Activated T-cell treated with anti-CD3 and anti-CD28 coated beads, Interleukin-2, amount 50 U/mL, for 1 hour (primary cell): ENCODE results near the gene MBTPS1.

Experiments used
- DNase-seq: peaks from one replicate; pipeline ENCODE4 v3.0.0-alpha.2; 2020

The MBTPS1 gene

DNA sequence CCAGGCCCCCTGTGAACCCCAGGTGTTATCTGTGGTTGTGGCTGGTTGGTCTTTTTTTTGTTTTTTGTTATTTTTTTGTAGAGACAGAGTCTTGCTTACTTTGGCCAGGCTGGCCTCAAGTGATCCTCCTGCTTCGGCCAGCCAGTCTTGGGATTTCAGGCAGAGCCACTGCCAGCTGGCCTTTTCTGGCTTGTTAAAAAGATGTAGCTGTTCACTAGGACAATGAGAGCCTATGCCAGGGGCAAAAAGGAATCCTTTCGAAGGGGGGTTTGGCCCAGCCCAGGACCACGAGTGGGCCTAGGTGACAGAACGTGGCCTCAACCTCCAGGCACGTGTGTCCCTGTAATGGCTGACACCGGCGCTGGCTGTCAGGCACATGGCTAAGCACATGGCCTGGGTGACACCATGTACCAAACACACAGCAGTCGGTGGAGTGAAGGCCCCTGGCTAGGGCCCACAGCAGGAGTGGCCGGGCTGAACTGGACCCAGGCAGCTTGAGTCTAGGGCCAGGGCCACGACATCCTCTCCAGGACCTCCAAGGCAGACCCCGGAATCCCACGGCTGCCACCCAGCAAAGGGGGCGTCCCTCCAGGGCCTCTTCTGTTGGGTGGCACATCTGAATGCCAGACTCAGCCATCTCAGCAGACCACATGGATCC, 67.2 kb downstream of the MBTPS1 start:
- DNase-seq, result no peak

DNA sequence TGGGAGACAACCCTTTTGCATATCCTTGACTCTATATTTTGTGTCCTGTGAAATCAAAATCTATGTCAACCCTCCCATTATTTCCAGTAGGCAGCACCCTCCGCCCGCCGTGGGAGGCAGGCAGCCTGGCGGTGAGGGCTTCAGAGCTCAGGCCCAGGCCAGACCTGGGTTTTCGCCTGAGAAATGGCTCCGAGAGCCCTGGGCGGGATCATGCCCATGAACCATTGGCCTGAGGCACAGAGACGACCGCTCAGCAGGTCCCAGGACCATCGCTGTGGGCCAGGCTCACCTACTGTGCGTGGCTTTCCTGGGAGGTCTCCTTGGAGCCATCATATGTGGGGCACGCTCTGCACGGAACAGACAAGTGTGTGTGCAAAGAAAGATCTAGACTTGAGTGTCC, 67.9 kb downstream of the MBTPS1 start:
- no peak for DNase-seq

DNA sequence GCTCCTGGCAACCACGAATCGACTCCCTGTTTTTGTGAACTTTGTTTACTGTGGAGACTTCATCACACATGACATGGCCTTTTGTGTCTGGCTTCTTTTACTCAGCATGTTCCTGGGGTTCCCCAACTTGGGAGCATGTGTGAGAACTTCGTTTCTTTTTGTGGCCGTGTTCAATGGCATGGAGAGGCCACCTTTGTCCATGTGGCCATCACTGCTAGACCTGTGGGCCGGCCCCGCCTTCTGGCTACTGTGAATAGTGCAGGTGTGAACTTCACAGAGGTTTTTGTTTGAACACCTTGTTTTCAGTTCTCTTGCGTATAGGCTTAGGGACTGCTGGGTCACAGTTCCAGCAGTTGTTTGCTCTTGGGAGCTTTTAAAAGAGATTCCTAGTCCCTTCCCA, 68.5 kb downstream of the MBTPS1 start:
- DNase-seq, result no peak

DNA sequence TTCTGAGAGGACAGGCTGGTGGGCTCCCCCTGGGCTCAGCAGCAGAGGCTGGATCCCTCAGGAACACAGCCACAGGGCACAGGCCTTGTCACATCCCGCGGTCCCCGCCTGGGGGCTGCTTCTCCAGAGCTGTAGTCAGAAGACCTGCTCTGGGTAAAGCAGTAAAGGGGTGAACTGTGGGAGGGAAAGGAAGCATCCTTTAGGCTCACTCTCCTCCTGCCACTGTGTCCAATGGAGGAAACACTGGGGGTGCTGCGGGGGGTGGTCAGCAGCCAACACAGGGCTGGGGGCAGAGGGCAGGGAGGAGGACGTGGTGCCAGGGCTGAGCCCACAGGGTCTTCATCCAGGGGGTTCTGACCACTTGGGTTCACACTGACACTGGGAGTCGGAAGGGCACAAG, 69.1 kb downstream of the MBTPS1 start:
- DNase-seq, result no peak

DNA sequence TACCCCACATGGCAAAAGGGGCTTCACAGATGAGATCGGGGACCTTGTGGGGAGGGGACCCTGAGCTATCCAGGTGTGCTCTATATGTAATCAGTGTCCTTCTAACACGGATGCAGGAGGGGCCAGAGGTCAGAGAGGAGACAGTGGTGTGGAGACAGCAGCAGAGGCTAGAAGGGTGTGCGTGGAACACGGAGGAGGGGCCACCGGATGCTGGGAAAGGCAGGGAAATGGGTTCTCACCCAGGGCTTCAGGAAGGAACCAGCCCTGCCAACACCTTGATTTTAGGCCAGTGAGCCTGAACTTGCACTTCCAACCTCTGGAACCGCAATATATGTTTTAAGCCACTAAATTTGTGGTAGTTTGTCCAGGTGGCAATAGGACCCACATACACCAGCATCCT, 69.5 kb downstream of the MBTPS1 start:
- DNase-seq, result no peak

DNA sequence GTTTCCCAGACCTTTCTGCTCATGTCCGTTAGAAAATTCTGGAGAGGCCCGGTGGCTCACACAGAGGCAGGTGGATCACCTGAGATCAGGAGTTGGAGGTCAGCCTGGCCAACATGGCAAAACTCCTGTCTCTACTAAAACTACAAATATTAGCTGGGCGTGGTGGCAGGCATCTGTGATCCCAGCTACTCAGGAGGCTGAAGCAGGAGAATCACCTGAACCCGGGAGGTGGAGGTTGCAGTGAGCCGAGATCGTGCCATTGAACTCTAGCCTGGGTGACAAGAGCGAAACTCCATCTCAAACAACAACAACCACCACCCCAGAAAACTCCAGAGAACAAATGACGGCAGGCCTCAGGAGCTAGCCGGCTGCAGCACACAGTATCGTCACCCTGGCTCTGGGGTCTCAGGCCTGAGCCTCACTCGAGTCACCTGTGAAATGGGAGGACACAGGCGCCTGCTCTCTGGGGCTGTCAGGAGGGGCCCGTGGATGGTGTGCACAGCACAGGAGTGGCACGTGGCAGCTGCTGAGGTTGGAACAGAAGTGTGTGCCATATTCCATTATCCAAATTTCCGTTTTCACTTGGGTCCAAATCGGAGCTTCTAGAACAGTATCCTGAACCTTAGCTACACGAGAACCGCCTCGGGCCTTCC, 70.8 kb downstream of the MBTPS1 start:
- DNase-seq, result no peak

DNA sequence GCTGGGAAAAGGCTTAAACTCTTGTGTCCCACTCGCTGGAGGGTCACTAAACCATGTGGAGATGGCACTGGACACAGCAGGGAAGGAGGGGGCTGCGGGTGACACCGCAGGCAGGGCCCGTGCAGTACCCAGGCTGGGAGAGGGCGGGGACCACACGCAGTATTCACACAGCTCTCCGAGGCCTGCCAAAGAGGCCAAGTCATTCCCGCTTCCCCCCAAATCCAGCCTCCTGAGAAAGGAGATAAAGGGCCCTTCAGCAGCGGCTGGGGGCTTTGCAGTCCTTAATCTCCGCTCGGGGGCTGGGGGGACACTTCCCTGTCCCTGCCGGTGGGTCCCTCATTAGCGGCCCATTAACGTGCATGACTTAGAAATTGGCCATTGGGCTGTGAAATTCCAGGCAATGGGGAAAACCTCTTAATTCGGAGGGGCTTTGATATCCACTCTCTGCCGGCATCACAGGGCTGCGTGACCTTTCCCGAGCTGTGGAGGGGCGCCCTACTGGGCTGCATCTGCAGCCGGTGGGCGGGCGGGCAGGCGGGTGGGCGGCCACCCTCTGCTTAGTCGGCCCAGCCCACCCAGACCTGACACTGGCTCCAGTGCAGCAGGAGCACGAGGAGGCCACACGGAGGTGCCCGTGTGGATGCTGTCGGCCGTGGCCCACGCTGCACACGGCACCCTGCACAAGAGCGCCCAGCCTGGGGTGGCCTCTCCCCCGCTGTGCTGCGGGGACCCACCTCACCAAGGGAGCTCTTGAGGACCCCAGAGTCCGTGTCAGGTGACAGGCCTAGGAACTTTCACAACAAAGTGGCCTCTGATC, 71.5 kb downstream of the MBTPS1 start:
- DNase-seq, result no peak

DNA sequence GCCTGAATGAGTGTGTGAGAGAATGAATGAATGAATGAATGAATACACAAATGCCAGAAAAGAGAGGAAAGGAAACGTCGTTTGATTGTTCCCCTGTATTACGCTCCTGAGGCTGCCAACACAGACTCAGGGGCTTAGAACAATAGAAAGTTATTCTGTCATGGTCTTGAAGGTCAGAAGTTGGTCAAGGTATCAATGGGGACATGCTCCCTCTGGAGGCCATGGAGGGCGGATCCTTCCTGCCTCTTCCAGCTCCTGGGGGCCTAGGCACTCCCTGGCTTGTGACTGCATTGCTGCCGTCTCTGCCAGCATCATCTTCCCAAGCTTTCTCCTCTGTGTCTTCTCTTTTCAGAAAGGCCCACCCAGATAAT, 72.6 kb downstream of the MBTPS1 start:
- no peak for DNase-seq

DNA sequence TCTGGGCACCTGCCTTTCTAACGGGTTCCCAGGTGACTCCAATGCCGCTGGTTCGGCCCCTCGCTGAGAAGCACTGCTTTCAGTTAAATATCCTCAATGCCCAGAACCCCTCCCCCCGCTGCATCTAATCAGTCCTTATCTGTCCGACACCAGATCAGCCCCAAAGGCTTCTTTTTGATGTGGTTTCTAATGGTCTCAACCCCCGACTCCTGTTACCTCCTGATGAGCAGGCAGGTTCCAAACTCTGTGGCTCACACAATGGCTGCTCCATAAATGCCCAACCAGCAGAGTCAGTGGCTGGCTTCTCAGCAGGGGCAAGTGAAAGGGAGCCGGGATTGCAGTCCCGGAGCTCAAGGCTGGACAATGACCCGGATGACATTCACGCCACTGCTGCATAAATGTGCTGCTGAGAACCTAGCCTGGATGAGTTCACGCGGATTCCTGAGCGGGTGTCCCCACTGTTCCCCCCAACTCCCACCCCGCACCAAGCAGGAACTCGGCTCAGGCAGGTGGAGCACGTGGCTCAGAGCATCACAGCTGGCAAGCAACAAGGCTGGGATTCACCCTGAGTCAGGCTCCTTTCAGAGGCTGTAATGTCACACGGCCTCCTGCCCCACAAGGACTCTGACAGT, 73.1 kb downstream of the MBTPS1 start:
- DNase-seq, result no peak

DNA sequence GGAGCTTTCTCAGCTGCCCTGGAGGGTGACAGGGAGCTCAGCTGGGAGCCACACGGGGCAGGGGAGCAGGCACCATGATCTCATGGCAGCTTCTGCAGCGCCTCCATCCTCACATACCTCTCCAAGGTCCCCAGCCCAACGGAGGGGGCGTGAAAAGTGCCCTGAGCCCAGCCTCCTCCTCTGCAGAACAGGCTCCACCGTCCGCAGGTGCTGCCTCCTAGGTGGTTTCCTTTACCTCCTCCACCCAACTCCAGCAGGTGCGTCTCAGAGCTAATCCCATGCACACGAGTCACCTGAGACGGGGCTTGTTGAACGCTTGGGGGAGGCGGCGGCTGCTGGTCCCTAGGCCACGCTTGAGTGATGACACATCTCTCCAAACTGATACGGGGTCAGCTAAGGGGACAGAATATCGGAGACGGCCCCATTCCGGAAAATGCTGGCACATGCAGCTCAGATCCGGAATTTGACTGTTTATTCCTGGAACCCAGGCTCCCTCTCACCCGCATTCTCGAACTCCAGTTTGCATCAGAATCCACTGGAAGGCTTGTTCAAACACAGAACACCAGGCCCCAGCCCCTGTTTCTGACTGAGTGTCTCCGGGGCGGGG, 73.8 kb downstream of the MBTPS1 start:
- DNase-seq, result no peak

DNA sequence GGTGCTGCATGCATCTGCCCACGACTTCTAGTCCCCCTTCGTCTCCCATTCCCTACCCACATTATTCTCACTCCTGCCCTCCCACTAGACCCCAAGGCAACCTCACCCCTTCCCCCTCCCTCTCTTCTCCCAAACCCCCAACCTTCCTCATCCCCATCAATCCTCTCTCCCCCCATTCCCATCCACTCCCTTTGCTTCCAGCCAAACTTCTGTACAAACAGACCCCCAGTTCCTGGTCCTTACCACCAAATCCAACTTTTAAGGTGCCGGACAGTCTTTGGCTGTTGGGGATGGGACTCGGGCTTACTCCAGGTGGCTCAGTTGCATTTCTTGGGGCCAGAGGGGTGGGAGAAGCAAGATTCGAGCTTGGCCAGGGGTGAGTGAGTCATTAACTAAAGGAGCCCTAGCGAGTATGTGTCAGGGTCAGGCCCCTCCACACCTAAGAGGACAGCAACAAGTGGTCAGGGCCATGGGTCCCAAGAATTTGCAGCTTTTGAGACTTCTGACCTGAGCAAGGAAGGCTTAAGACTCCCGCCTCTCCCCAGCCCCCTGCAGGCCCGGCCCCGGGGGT, 74.3 kb downstream of the MBTPS1 start, which contains the start of gene SLC38A8:
SLC38A8 (minus strand) TSS at position 488 of the 571 bp plus-strand sequence. CDS start 638 bp downstream, outside the sequence.
- no peak for DNase-seq

DNA sequence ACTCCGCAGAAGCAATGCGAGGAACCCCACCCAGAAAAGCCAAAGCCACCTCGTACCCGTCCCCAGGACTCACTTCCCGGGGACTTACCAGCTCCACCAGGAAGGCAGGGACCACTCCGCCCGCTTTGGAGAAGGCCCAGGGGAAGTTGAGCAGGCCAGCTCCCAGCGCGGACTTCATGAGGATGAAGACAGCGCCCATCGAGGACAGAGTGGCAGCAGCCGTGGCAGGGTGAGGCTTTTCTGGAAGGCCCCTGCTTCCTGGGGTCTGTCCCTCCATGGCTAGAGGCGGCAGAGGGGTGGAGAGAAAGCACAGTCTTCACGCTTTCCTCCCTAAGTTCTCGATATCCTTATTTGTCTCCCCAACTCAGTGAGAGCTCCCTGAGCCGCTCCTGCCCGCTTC, 74.9 kb downstream of the MBTPS1 start:
- DNase-seq, result no peak

DNA sequence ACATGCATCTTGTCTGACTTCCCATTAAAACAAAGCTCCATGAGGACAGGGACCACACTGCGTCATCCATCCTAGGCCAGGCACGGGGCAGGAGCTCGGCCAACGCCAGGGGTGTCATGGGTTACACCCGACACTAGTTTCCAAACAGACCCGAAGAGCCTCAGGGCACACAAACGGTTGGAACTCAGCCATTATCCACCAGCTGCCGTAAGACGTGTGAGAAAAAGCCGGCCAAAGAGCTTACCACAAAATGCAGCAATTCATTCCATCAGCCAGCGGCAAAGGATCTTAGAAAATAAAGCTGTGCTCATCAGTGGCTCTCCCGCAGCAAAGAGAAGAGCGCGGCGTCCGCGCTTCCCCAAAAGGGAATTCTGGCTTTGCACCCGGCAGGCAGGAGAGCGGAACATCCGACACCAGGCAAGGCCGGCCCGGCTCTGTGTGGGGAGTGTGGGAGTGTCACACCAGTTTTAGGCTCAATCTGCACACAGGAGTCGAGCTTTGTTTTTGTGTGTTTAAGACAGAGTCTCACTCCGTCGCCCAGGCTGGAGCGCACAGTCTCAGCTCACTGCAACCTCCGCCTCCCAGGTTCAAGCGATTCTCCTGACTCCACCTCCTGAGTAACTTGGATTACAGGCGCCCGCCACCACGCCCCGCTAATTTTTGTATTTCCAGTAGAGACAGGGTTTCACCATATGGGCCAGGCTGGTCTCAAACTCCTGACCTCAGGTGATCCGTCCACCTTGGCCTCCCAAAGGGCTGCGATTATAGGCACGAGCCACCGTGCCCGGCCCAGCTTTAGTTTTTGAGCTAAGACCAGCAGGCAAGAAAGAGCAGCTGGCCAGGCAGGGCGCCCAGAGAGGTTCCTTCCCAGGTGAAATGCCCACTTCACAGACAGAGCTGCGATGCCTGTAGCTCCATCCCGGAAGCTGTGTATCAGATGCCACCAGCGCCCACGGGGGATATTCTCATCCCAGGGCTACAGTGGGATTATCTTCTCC, 75.6 kb downstream of the MBTPS1 start:
- no peak for DNase-seq

DNA sequence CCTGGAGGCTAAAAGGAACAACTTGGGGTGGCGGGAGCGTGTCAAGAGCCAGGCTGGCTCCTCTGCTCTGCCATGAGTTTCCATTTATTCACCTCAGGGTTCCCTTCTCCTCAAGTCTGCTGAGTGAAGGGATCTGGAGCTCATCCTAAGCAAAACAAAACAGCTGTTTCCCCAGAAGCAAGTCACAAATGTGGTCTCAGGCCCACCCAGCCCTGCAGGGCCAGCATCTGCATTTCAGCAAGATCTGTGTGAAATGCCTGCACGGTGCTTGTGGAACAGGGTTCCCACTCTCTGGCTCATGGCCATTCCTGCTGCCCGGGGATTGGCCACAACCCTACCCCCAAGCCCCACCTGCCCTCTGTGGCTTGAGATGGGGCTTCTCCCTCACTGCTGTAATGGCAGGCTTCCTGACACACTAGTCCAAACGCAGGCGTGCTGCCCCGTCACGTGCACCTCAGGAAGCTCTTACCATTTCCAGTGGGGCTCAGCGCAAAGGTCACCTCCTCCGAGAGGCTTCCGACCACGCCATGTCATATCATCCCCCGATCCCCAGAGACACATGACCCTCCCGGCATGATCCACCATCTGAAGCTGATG, 76.4 kb downstream of the MBTPS1 start:
- no peak for DNase-seq

DNA sequence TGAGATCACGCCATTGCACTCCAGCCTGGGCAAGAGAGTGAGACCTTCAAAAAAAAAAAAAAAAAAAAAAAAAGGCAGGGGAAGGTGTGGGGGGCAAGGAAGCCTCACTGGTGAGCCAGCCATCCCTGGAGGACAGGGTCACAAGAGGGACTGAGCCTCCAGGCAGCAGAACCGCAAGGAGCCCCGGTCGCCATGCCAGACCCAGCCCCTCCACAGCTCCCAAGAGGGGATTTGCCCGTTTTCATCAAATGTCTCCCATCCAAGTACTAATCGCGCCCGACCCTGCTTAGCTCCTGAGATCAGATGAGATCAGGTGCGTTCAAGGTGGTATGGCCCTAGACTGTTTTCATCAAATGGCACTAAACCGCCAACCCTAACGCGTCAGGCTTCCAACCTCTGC, 77.0 kb downstream of the MBTPS1 start:
- DNase-seq, result no peak

DNA sequence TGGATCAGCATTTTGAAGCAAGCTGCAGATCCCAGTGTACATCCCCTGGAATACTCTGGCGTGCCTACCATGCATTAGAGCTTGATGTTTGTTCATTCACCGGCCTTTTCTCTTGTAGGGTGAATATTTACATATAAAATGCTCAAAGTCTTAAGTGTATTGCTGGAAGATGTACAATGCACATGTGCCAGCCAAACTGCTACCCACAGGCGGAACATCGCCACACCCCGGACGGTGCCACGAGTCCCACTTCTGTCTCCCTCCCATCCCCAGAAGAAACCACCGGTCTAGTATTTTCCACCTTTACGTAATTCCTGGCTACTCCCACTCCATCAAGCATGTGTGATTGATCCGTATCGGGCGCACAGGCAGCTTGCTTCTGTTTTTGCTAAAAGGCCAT, 78.3 kb downstream of the MBTPS1 start:
- no peak for DNase-seq

DNA sequence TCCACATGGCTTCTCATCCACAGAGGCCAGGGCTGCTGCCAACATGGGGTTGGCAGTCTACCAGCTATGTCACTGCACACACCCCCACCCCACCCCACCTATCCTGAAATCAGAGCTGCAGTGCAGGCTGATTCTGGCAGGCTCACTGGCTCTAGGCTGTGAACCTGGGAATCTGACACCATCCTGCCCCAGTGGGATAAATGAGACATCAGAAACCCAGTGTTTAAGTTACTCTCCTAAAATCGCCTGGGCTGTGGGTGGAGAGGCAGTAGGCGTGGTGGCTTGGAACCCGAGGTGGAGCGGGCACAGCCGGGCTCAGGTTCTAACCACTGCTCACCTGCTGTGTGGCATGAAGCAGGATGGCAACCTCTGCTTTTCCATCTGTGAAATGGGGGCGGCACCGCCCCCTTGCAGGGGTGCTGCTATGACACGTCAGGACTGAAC, 79.7 kb downstream of the MBTPS1 start:
- no peak for DNase-seq

DNA sequence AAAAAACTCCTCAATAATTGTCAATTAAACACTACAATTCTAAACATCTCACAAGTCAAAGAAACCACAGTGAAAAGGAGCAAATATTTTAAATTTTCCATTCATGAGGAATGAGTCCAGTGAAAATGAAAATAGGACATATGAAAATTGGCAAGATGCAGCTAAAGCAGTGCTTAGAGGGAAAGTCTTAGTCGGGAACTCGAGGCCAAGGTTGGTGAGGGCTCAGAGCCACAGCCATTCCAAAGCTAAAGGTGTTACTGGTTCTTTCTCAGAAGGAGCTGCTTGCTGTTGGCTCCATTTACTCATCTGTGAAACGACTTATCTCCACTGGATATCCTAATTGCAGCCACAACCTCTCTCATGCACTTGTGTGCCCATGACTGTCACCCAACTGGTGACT, 80.6 kb downstream of the MBTPS1 start:
- DNase-seq, result no peak

DNA sequence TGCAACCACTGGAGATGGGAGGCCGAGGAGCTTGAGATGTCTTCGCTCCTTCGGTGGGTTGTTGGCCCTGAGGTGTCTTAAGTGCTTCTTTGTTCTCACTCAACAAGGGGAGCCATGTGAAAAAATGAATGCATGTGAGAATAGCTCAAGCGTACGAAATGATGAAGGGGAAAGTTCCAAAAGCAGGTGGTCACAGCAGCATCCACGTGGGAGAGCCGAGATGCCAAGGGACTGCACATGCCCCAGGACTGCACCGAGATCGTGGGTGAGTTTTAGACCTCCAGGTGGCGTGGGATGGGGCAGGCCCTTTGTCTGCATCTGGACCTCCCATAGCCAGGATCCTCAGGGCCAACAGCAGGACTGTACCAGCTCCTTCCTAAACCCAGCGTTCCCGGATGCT, 82.2 kb downstream of the MBTPS1 start:
- no peak for DNase-seq

DNA sequence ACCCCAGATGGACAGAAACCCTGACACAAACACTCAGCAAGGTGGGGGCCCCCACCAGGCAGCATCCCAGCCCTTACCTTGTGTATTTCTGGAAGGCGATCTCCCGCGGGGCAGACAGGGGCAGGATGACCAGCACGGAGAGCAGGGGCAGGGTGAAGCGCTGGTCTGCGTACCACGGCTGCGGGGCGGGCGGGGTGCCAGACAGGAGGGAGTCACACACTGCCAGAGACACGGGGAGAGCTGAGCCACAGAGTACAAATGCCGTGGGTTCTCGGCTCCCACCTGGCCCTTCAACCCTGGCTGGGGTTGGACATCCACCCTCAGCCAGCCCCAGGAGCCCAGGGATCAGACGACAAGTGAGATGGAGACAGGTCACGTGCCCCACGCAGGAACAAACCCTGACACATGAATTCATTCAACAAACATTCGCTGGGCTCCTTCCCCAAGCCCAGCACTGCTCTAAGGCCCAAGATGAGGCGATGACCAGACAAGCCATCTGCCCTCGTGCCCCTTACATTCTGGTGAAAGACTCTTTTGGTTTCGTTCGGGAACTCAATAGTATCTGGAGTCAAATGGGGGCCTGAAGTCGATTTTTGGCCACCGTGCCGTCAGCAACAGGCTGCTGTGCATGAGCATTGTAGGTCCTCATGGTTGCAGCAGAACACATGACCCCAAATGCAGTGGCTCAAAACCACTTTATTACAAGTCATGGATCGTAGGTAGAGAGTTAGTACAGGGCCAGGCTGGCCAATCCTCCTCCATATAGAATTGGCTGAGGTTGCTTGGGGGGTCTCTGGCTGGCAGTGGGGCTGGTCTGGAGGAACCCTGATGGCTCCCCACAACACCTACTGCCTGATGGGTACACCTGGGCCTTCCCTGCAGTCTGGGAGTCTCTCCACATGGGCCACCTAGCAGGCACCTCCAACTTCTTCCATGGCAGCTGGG, 83.2 kb downstream of the MBTPS1 start:
- DNase-seq, result no peak
